Nephron progenitor cell (in vitro differentiated cells): ENCODE measurements around the gene RRP12.

Experiments
- DNase-seq: peaks from one replicate; pipeline ENCODE4 v3.0.0; 2021
- H3K27ac Mint-ChIP-seq: 2 replicates; pipeline ENCODE4 v1.8.0; 2021; ENCODE audit warnings: mild to moderate bottlenecking, moderate library complexity, mixed read lengths
- H3K27me3 Mint-ChIP-seq: 2 replicates; pipeline ENCODE4 v1.8.0; 2021; ENCODE audit warnings: mild to moderate bottlenecking, low read depth, mixed read lengths; ENCODE audit not compliant: poor library complexity
- H3K36me3 Mint-ChIP-seq: 2 replicates; pipeline ENCODE4 v1.8.0; 2021; ENCODE audit warnings: low read depth, mixed read lengths
- H3K4me1 Mint-ChIP-seq: 2 replicates; pipeline ENCODE4 v1.8.0; 2021; ENCODE audit warnings: mixed read lengths
- H3K4me3 Mint-ChIP-seq: 2 replicates; pipeline ENCODE4 v1.8.0; 2021; ENCODE audit warnings: mild to moderate bottlenecking, moderate library complexity, mixed read lengths
- H3K9me3 Mint-ChIP-seq: 2 replicates; pipeline ENCODE4 v1.8.0; 2021; ENCODE audit warnings: mild to moderate bottlenecking, moderate library complexity, mixed read lengths
- CTCF ChIP-seq: fragments of 200-600 bp; sonication (generic); IDR thresholded peaks from 2 replicates; pipeline ENCODE4 v1.5.0; 2021; ENCODE audit warnings: antibody characterized with exemption

RRP12 gene

GRCh38 chr10:97388152-97388551, 13.0 kb downstream of the RRP12 start:
- Mint-ChIP-seq H3K4me3 (no peak overlapping the region), H3K9me3 (no peaks in the 10 kb centered on the region), H3K36me3 (peaks cover 52% of the 10 kb centered on the region), H3K27ac (no peak overlapping the region), H3K27me3 (no peaks in the 10 kb centered on the region), H3K4me1 (no peaks in the 10 kb centered on the region)
- no peak for DNase-seq
- TF ChIP-seq CTCF, result no peak

DNA sequence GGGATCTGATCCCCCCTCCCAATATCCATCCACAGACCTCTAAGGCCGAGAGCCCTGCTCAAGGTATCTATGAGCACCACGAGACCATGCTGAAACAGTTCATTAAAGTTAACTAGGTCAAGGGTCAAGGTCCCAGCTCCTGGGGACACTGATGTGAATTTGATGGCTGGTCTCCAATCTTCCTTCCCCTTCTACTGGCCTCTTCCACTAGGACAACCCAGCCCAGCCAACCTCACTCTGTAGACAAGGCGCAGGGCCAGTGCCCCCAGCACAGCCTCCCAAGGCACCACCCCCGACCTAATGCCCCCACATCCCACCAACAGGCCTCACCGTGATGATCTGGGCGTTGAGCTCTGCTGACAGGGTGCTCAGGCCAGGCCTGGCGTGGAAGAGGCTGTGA, 15.6 kb downstream of the RRP12 start:
- Mint-ChIP-seq H3K4me1 (no peaks in the 10 kb centered on the region), H3K9me3 (no peaks in the 10 kb centered on the region), H3K36me3 (peaks cover 45% of the 10 kb centered on the region), H3K4me3 (no peak overlapping the region), H3K27me3 (no peaks in the 10 kb centered on the region), H3K27ac (peak overlapping the region; percentile 71)
- no peak for TF ChIP-seq CTCF
- DNase-seq, result no peak

DNA sequence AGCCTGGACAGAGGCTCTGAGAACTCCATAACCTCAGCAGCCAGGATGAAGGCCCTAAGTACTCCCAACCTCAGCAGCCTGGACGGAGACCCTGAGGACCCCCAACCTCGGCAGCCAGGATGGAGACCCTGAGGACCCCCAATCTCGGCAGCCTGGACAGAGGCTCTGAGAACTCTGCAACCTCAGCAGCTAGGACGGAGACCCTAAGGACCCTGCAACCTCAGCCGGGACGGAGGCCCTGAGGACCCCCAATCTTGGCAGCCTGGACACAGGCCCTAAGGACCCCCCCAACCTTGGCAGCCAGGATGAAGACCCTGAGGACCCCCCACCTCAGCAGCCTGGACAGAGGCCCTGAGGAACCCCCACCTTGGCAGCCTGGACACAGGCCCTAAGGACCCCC, 16.5 kb downstream of the RRP12 start:
- no peaks in the 10 kb centered on the region for H3K4me1 Mint-ChIP-seq
- no peaks in the 10 kb centered on the region for H3K9me3 Mint-ChIP-seq
- no peaks in the 10 kb centered on the region for H3K27me3 Mint-ChIP-seq
- no peak for TF ChIP-seq CTCF
- H3K4me3 Mint-ChIP-seq, result no peak overlapping the region
- no peak for DNase-seq
- H3K36me3 Mint-ChIP-seq, result peaks cover 38% of the 10 kb centered on the region
- H3K27ac Mint-ChIP-seq, result no peak overlapping the region

DNA sequence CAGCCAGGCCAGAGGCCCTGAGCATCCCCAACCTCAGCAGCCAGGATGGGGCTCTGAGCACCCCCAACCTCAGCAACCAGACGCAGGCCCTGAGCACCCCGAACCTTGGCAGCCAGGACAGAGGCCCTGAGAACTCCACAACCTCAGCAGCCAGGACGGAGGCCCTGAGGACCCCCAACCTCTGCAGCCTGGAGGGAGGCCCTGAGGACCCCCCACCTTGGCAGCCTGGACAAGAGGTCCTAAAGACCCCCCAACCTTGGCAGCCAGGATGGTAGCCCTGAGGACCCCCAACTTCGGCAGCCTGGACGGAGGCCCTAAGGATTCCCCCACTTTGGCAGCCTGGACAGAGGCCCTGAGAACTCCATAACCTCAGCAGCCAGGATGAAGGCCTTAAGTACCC, 17.0 kb downstream of the RRP12 start:
- no peak for DNase-seq
- H3K4me1 Mint-ChIP-seq, result no peaks in the 10 kb centered on the region
- TF ChIP-seq CTCF, result no peak
- H3K27ac Mint-ChIP-seq, result no peak overlapping the region
- no peak overlapping the region for H3K4me3 Mint-ChIP-seq
- no peaks in the 10 kb centered on the region for H3K27me3 Mint-ChIP-seq
- H3K9me3 Mint-ChIP-seq, result no peaks in the 10 kb centered on the region
- H3K36me3 Mint-ChIP-seq, result peaks cover 33% of the 10 kb centered on the region

DNA sequence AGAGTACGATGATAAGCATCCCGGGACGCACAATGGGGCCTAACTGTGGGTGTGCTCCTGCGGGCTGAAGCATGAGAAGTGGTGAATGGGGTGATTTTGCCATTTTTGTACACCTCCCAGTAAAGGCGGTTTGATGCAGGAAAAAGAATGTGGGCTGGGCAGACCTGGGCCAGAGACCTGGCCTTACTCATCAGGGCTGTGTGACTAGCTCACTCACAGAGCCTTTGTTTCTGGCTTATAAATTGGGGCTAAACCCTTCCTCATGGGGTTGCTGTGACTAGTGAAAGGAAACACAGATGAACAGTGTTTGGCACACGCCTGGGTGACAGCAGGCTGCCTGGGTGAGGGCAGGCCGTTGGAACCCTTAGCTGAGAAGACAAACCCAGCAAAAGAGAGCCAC, 18.0 kb downstream of the RRP12 start:
- H3K27ac Mint-ChIP-seq, result peak overlapping the region; percentile 87
- H3K36me3 Mint-ChIP-seq, result peaks cover 24% of the 10 kb centered on the region
- no peaks in the 10 kb centered on the region for H3K27me3 Mint-ChIP-seq
- no peaks in the 10 kb centered on the region for H3K4me1 Mint-ChIP-seq
- no peaks in the 10 kb centered on the region for H3K9me3 Mint-ChIP-seq
- no peak for DNase-seq
- no peak for TF ChIP-seq CTCF
- H3K4me3 Mint-ChIP-seq, result no peak overlapping the region

- TF ChIP-seq CTCF, result no peak
- Mint-ChIP-seq H3K4me3 (no peak overlapping the region), H3K36me3 (peaks cover 17% of the 10 kb centered on the region), H3K9me3 (no peaks in the 10 kb centered on the region), H3K27me3 (no peaks in the 10 kb centered on the region), H3K27ac (no peak overlapping the region), H3K4me1 (no peaks in the 10 kb centered on the region)
- DNase-seq, result no peak
These were observed 19.5 kb downstream of the RRP12 start for GRCh38 chr10:97381626-97382025.
